Skin epidermis (tissue), 12 donors: ENCODE results near the gene NLRP6.
"Not testable (repeated sequence)": the region's sequence is repeated elsewhere in the genome, so short reads cannot be mapped to it uniquely, and the experiment has no call there.

Experiments
- H3K27ac ChIP-seq, 21 experiments: fragments of 200-600 bp; sonication (generic) in 11 of 21; one replicate each; pipeline ENCODE4 v1.5.0; 2020; ENCODE audit warnings: mild to moderate bottlenecking in 3 of 21, inconsistent platforms in 2 of 21, moderate library complexity in 2 of 21
- H3K4me3 ChIP-seq, 7 experiments: fragments of 200-600 bp; sonication (generic) in 2 of 7; one replicate each; pipeline ENCODE4 v1.5.0; 2020; ENCODE audit warnings: inconsistent platforms in 2 of 7, mild to moderate bottlenecking in 2 of 7, moderate library complexity in 1 of 7

The NLRP6 gene

DNA sequence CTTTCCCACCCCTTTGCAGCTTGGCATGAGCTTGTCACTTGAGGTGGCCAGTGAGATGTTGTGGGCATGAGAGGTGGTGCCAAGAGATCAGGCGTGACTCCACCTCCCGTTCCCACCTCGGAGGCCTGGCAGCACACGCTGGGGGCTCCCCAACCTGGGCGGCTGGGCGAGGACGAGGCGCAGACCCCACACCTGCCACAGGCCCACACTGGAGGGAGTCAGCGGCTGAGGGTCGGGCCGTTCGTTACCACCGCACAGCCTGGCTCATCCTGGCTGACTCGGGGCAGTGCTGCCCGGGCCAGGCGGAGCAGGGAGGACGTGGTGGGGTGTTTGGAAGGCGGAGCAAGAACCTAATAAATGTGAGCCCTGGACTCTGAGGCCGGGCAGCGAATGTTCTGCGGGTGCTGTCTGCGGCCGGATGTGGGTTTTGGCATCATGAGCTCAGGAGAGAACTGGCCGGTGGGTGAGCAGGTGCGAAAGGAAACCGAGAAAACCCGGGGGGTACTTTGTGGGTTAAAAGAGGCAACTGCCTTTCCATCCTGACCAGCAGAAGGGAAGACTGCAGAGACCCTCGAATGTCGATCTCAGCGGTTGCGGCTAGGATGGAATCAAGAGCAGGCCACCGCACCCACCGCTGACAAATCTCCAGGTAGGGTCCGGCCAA lies 52.6 kb downstream of the NLRP6 start:
- Histone ChIP-seq H3K4me3 (no peak overlapping the region), H3K27ac (peak overlapping the region in 2 of 21 experiments; percentile 14 to 30)

DNA sequence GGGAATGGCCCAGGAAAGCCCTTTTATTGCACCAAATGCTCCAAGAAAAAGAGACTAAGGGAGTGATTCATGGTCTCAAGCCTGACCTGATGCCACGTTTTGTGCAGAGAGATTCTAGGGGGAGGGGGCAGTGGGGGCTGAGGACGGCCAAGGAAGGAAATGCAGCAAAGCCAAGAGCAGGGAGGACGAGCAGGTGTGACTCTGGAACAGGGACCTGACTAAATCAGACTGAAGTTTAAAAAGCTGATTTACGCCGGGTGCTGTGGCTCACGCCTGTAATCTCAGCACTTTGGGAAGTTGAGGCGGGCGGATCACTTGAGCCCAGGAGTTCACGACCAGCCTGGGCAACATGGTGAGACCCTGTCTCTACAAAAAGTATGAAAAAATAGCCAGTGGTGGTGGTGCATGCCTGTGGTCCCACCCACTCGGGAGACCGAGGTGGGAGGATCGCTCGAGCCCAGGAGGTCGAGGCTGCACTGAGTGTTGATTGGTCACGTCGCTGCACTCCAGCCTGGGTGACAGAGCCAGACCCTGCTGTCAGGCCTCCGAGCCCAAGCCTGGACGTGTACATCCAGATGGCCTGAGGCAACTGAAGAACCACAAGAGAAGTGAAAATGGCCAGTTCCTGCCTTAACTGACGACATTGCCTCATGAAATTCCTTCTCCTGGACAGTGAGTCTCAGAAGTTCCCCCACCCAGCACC lies 53.3 kb downstream of the NLRP6 start:
- Histone ChIP-seq H3K27ac (no peak overlapping the region), H3K4me3 (no peak overlapping the region)

DNA sequence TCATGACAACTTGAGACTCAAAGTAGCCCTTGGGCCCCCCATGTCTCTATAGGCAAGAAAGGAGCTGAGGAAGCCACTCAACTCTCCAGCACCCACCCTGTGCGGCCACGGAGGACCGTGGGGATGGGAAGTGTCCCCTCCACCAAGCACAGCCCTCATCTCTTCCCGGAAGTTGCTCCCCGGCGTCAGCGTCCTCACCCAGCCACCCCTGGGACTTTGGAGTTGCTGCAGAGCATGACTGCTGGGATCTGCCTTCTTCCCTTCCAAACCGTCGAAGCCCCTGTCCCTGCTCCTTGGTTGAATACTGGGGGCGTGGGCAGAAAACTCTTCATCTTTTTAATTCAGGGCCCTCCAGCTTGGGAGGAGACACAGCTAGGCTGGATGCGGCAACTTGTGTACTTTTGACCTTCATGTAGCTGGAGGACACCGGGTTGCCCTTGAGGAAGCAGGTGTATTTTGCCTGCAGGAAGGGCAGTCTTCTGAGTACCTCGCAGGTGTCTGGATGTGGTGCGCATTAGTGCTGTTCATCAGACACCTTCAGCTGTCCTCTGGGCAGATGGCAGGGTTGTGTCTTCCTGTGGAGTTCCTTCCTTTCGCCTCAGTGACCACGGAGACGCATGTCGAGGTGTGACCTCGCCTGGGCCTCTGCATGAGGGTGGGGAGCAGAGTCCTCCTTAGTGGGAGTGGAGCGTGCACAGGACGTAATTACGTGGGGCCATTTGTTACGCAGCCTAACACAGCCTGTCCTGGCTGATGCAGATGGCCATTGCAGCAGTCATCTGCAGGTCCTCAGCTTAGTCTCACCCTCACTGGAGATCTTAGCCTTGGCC lies 54.7 kb downstream of the NLRP6 start:
- Histone ChIP-seq H3K27ac (no peak overlapping the region), H3K4me3 (no peak overlapping the region)

DNA sequence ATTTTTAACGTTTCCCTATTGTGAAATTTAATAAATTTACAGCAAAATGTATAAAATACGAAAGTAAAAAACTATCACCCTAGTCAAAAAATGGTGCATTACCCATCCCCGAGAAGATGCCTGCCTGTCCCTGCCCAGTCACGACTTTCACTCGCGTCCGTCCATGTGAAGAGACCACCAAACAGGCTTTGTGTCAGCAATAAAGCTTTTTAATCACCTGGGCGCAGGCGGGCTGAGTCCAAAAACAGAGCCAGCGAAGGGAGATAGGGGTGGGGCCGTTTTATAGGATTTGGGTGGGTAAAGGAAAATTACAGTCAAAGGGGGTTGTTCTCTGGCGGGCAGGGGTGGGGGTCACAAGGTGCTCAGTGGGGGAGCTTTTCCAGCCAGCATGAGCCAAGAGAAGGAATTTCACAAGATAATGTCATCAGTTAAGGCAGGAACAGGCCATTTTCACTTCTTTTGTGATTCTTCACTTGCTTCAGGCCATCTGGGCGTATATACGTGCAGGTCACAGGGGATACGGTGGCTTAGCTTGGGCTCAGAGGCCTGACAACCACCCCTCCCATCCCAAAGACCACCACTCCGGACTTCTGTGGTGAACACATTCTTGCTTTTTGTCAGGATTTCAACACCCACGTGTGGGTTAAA lies 55.5 kb downstream of the NLRP6 start:
- peak overlapping the region in 2 of 21 experiments; percentile 42 to 68 for H3K27ac ChIP-seq
- H3K4me3 ChIP-seq: not testable (repeated sequence)

DNA sequence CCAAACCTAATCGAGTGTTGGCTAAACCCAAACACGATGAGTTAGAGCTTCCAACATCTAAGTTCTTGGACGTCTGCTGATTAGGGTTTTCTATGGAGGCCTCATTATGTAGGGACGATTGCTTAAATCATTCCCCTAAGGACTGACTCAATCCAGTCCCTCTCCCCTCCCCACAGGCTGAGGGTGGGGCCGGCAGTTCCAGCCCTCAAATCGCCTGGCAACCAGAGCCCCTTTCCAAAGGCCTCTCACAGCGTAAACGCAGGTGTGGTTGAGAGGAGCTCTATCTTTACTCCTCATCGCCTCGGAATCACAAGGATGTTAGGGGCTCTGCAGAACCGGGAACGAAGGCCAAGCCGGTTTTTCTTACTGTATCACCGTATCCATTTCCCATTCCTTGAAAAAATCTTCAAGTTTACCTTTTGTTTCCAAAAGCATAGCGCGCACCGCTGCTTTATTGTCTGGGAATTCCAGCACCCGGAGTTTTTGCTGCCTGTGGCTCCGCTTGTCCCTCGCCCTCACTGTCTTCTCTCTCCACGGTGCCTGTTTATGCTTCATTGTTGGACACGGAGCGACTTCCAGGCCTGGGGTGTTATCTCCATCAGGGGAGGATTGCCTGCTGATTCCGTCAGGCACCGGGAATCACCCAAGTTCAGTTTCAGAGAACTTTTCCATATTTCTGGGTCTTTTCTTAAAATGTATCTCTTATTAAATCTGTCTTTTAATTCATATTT lies 56.2 kb downstream of the NLRP6 start:
- Histone ChIP-seq H3K27ac (peak overlapping the region in 2 of 21 experiments; percentile 42 to 81), H3K4me3 (no peak overlapping the region)
